Daoy (cell line): ENCODE results near the gene GDPD5. TPM values are rescaled to one million over a fixed set of nuclear protein-coding genes. Genes with fewer than 3 reads are reported as not detected.
A peak's percentile ranks its signal among the peaks of the same experiment; 100 is the strongest.

ENCODE experiments used
- DNase-seq: peaks from one replicate; pipeline ENCODE4 v3.0.0-alpha.2; 2015; ENCODE audit warnings: low read depth
- total RNA-seq: library from RNA; depleted of rRNA; stranded (reverse); fragments of >200 nt; shearing (Covaris generic); gene quantifications from 2 replicates; pipeline ENCODE4 v1.2.3, GENCODE V29; 2014

The GDPD5 gene
- total RNA-seq, 1 experiment from 2014 or later: 2.6 TPM

GRCh38 chr11:75558939-75559843 lies 33.5 kb upstream of the GDPD5 start:
- peak; percentile 68 for DNase-seq

- DNase-seq: peak; percentile 84
These were observed 32.1 kb upstream of the GDPD5 start for GRCh38 chr11:75557666-75558494.

- no peak for DNase-seq
These were observed 30.5 kb upstream of the GDPD5 start for GRCh38 chr11:75556275-75556674.

- DNase-seq: no peak
These were observed 29.5 kb upstream of the GDPD5 start for GRCh38 chr11:75555079-75555811.

GRCh38 chr11:75554258-75555022 lies 28.7 kb upstream of the GDPD5 start:
- DNase-seq: peak; percentile 92

- DNase-seq: no peak
These were observed 28.1 kb upstream of the GDPD5 start for GRCh38 chr11:75553889-75554257.

GRCh38 chr11:75553182-75553581 lies 27.4 kb upstream of the GDPD5 start:
- no peak for DNase-seq

- DNase-seq: no peak
These were observed 23.7 kb upstream of the GDPD5 start for GRCh38 chr11:75549370-75549958.

- DNase-seq: no peak
These were observed 23.0 kb upstream of the GDPD5 start for GRCh38 chr11:75548595-75549272.

GRCh38 chr11:75547617-75548058 lies 21.9 kb upstream of the GDPD5 start:
- peak; percentile 66 for DNase-seq

GRCh38 chr11:75547177-75547576 lies 21.4 kb upstream of the GDPD5 start:
- DNase-seq: no peak

- DNase-seq: no peak
These were observed 18.1 kb upstream of the GDPD5 start for GRCh38 chr11:75543806-75544205.

GRCh38 chr11:75542088-75542438 lies 16.3 kb upstream of the GDPD5 start:
- DNase-seq: no peak

- no peak for DNase-seq
These were observed 15.7 kb upstream of the GDPD5 start for GRCh38 chr11:75541193-75542087.

- DNase-seq: no peak
These were observed 14.0 kb upstream of the GDPD5 start for GRCh38 chr11:75539459-75540334.

GRCh38 chr11:75538150-75538942 lies 12.6 kb upstream of the GDPD5 start:
- DNase-seq: no peak

GRCh38 chr11:75537740-75538139 lies 12.0 kb upstream of the GDPD5 start:
- no peak for DNase-seq
